Fibroblast of lung (primary cell): Measurements from ENCODE around the gene CMSS1. TPM values are rescaled to one million over a fixed set of nuclear protein-coding genes. Genes with fewer than 3 reads are reported as not detected.
A peak's percentile ranks its signal among the peaks of the same experiment; 100 is the strongest.

Experiments used
- DNase-seq, 2 donors: peaks; one replicate each; pipeline versions ENCODE4 v3.0.0 to v3.0.0-alpha.2; 2010; ENCODE audit warnings: low read depth in 2 of 2
- H2AFZ ChIP-seq: 2 replicates; pipeline ENCODE4 v1.5.1; 2012; ENCODE audit warnings: low read length, control low read depth, inconsistent platforms
- H3K27ac ChIP-seq: 2 replicates; pipeline ENCODE4 v1.5.1; 2011; ENCODE audit warnings: low read length, control low read depth; ENCODE audit not compliant: insufficient read depth
- H3K27me3 ChIP-seq: 2 replicates; pipeline ENCODE4 v1.5.1; 2011; ENCODE audit warnings: mild to moderate bottlenecking, low read length; ENCODE audit not compliant: control insufficient read depth, insufficient read depth
- H3K36me3 ChIP-seq: 2 replicates; pipeline ENCODE4 v1.5.1; 2011; ENCODE audit warnings: low read length; ENCODE audit not compliant: control insufficient read depth, insufficient read depth
- H3K4me1 ChIP-seq: 2 replicates; pipeline ENCODE4 v1.5.1; 2011; ENCODE audit warnings: low read length; ENCODE audit not compliant: control insufficient read depth, insufficient read depth; ENCODE audit errors: extremely low read depth
- H3K4me2 ChIP-seq: 2 replicates; pipeline ENCODE4 v1.5.1; 2011; ENCODE audit warnings: low read length, control low read depth; ENCODE audit not compliant: insufficient read depth; ENCODE audit errors: extremely low read depth
- H3K4me3 ChIP-seq, 4 experiments: fragments of 200-600 bp in 1 of 4; sonication (generic) in 1 of 4; replicated peaks in 1 of 4; 2 replicates each; pipeline ENCODE4 v1.5.1; 2011 to 2016; ENCODE audit warnings: low read length in 4 of 4, low read depth in 3 of 4, mild to moderate bottlenecking in 3 of 4, control low read depth in 2 of 4, inconsistent platforms in 1 of 4, mixed read lengths in 1 of 4; ENCODE audit not compliant: insufficient read depth in 1 of 4; ENCODE audit errors: control extremely low read depth in 1 of 4
- H3K79me2 ChIP-seq: 2 replicates; pipeline ENCODE4 v1.5.1; 2012; ENCODE audit warnings: mild to moderate bottlenecking, low read length, inconsistent platforms; ENCODE audit not compliant: control insufficient read depth, insufficient read depth
- H3K9ac ChIP-seq: 2 replicates; pipeline ENCODE4 v1.5.1; 2011; ENCODE audit warnings: mild to moderate bottlenecking, low read length, control low read depth; ENCODE audit not compliant: insufficient read depth
- H3K9me3 ChIP-seq: 2 replicates; pipeline ENCODE4 v1.5.1; 2012; ENCODE audit warnings: low read depth, low read length; ENCODE audit not compliant: control insufficient read depth, insufficient read depth
- H4K20me1 ChIP-seq: 2 replicates; pipeline ENCODE4 v1.5.1; 2011; ENCODE audit warnings: low read length; ENCODE audit not compliant: control insufficient read depth, insufficient read depth; ENCODE audit errors: extremely low read depth
- EZH2 ChIP-seq: IDR thresholded peaks from 2 replicates; pipeline ENCODE4 v1.5.1; 2012; ENCODE audit warnings: low read length, control low read depth, mild to moderate bottlenecking; ENCODE audit errors: missing control alignments
- polyA plus RNA-seq, 2 donors: library from polyadenylated mRNA; depleted of rRNA in 1 of 2; stranded (reverse) in 1 of 2; unstranded in 1 of 2; fragments of >200 nt; gene quantifications; 2 replicates each; pipeline ENCODE4 v1.2.1, GENCODE V29; 2011 to 2012; ENCODE audit warnings: missing spikeins in 1 of 2
- total RNA-seq: library from RNA; depleted of rRNA; stranded (reverse); fragments of >200 nt; gene quantifications from 2 replicates; pipeline ENCODE4 v1.2.1, GENCODE V29; 2014
- TF ChIP-seq, protein P1 (sequence below), 2 donors: IDR thresholded peaks in 1 of 2; conservative IDR thresholded peaks in 1 of 2; 1 replicate in 1 of 2; 2 replicates in 1 of 2; pipeline ENCODE4 v1.5.1; 2011 to 2012; ENCODE audit warnings: low read length in 2 of 2, control low read depth in 1 of 2, inconsistent platforms in 1 of 2, low read depth in 1 of 2, mild to moderate bottlenecking in 1 of 2

Gene CMSS1
- total and polyA plus RNA-seq, 2 donors (not counting 1 experiment from before 2014, with no cell fraction given): 6.9 to 13.2 TPM

DNA sequence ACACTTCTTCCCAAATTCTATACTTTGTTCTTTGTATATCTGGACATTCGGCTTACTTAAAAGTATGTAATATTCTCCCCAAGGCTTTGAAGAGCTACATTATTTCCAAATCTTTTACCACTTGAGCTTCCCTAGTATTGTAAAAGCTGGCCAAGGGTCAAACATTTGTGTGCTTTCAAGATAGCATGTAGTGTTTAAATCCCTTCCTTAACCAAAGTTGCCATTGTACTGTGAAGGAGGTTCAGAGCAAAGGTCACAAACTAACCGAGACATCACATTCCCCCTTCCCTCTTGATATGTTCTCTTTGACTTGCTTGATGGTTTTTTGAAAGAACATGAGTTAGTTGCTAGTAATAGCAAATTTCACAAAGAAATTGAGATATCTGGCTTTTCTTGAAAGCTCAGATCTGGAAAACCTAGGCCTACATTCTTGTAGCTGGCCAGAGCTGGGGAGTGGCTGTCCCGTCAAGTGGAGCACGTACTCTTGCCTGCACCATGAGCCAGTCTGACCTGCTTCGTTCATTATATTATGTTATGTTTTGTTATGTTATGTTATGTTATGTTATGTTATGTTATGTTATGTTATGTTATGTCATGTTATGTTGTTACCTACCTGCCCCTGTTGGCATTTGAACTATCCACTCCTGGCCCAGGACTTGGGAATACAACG is 236.4 kb downstream of the CMSS1 start:
- TF ChIP-seq, protein P1, sequence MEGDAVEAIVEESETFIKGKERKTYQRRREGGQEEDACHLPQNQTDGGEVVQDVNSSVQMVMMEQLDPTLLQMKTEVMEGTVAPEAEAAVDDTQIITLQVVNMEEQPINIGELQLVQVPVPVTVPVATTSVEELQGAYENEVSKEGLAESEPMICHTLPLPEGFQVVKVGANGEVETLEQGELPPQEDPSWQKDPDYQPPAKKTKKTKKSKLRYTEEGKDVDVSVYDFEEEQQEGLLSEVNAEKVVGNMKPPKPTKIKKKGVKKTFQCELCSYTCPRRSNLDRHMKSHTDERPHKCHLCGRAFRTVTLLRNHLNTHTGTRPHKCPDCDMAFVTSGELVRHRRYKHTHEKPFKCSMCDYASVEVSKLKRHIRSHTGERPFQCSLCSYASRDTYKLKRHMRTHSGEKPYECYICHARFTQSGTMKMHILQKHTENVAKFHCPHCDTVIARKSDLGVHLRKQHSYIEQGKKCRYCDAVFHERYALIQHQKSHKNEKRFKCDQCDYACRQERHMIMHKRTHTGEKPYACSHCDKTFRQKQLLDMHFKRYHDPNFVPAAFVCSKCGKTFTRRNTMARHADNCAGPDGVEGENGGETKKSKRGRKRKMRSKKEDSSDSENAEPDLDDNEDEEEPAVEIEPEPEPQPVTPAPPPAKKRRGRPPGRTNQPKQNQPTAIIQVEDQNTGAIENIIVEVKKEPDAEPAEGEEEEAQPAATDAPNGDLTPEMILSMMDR (conservative IDR thresholded peaks at IDR 0.05 in 1 of 2, IDR thresholded peaks at IDR 0.05 in 1 of 2; ENCODE audit: low read depth in 1 of 2, low read length in 2 of 2): no peak
- TF ChIP-seq EZH2: no peak
- no peak overlapping the region for H3K4me3 ChIP-seq
- no peaks in the 10 kb centered on the region for H3K36me3 ChIP-seq
- no peak overlapping the region for H2AFZ ChIP-seq
- H3K4me2 ChIP-seq: no peak overlapping the region
- no peaks in the 10 kb centered on the region for H3K27me3 ChIP-seq
- H3K27ac ChIP-seq: no peak overlapping the region
- DNase-seq: no peak
- H4K20me1 ChIP-seq: no peaks in the 10 kb centered on the region
- H3K9me3 ChIP-seq: no peaks in the 10 kb centered on the region
- H3K9ac ChIP-seq: no peak overlapping the region
- H3K79me2 ChIP-seq: no peaks in the 10 kb centered on the region
- no peaks in the 10 kb centered on the region for H3K4me1 ChIP-seq

DNA sequence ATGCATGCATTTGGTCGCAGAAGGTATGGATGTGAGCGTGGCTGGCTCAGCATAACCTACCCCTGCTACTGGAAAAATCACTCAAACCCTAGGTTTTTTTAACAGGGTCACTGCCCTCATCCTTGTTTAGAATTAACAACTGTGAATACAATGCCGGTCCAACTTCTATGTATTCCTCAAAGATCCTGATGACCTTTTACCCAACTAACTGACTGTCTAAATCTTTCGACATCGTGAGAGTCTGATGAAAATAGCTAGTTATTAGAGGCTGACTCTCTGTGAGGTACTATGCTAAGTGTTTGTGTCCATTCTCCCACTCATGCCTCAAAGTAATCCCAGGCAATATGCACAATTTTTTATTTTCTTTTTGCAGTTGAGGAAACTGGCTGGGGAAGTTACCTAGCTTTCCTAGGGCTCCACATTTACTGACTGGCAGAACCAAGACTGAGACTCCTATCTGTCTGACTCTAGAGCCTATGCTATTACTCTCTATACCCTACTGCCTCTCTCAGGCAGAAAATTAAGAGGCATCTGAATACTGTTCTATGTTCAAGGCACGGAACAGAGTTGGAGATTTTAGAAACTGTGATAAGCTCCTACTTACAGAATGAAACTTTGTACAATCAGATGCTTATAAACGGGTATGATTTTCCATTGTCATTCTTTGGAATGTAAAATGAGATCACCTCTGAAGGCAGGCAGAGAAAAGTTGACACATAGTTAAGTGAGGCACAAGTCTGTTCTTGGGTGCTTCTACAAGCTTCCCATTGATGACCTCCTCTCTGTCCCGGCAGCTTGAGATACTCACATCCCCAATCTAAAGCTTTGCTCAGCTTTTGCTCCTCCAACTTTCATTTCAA is 240.3 kb downstream of the CMSS1 start:
- Histone ChIP-seq H3K36me3 (no peaks in the 10 kb centered on the region), H3K79me2 (no peaks in the 10 kb centered on the region), H3K4me1 (no peaks in the 10 kb centered on the region), H2AFZ (no peak overlapping the region), H3K9ac (no peak overlapping the region), H3K4me2 (no peak overlapping the region), H3K9me3 (no peaks in the 10 kb centered on the region), H3K4me3 (no peak overlapping the region), H4K20me1 (no peaks in the 10 kb centered on the region), H3K27me3 (no peaks in the 10 kb centered on the region), H3K27ac (no peak overlapping the region)
- TF ChIP-seq, protein P1 (conservative IDR thresholded peaks at IDR 0.05 in 1 of 2, IDR thresholded peaks at IDR 0.05 in 1 of 2; ENCODE audit: low read depth in 1 of 2, low read length in 2 of 2): no peak
- TF ChIP-seq EZH2: no peak
- DNase-seq: peak in 1 of 2 donors; percentile 56

DNA sequence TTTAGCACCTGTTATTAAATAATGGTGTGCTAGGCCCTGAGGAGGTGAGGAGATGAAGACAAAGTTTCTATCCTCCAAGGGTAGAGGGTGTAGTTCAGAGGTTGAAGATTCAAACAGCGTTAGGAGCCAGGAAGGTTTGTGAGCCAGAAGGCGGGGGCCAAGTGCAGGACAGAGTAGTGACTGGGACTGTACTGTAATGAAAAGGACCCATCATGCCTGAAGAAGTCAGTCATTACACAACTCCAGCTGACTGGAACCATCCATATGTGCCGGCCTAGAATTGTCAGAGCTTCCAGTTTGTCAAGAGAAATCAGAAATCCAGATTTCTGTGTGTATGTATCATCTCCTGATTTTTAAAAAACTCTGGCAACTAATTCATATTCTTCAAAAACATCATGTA is 241.8 kb downstream of the CMSS1 start:
- Histone ChIP-seq H3K9me3 (no peaks in the 10 kb centered on the region), H3K4me1 (peaks cover 2% of the 10 kb centered on the region), H3K36me3 (no peaks in the 10 kb centered on the region), H3K4me2 (no peak overlapping the region), H3K9ac (no peak overlapping the region), H4K20me1 (no peaks in the 10 kb centered on the region), H3K27me3 (no peaks in the 10 kb centered on the region), H2AFZ (no peak overlapping the region), H3K27ac (no peak overlapping the region), H3K4me3 (no peak overlapping the region), H3K79me2 (no peaks in the 10 kb centered on the region)
- no peak for TF ChIP-seq EZH2
- TF ChIP-seq, protein P1 (conservative IDR thresholded peaks at IDR 0.05 in 1 of 2, IDR thresholded peaks at IDR 0.05 in 1 of 2; ENCODE audit: low read depth in 1 of 2, low read length in 2 of 2): no peak
- DNase-seq: no peak
